ENCODE results near the gene NAT16. TPM values are rescaled to one million over a fixed set of nuclear protein-coding genes. Genes with fewer than 3 reads are reported as not detected.
"Not testable (repeated sequence)": the region's sequence is repeated elsewhere in the genome, so short reads cannot be mapped to it uniquely, and the experiment has no call there.

Gene NAT16
- total and polyA plus RNA-seq, 2 of the 4 experiments (the other 2 are of a cell fraction), result 0.05 TPM; not detected in 1

DNA sequence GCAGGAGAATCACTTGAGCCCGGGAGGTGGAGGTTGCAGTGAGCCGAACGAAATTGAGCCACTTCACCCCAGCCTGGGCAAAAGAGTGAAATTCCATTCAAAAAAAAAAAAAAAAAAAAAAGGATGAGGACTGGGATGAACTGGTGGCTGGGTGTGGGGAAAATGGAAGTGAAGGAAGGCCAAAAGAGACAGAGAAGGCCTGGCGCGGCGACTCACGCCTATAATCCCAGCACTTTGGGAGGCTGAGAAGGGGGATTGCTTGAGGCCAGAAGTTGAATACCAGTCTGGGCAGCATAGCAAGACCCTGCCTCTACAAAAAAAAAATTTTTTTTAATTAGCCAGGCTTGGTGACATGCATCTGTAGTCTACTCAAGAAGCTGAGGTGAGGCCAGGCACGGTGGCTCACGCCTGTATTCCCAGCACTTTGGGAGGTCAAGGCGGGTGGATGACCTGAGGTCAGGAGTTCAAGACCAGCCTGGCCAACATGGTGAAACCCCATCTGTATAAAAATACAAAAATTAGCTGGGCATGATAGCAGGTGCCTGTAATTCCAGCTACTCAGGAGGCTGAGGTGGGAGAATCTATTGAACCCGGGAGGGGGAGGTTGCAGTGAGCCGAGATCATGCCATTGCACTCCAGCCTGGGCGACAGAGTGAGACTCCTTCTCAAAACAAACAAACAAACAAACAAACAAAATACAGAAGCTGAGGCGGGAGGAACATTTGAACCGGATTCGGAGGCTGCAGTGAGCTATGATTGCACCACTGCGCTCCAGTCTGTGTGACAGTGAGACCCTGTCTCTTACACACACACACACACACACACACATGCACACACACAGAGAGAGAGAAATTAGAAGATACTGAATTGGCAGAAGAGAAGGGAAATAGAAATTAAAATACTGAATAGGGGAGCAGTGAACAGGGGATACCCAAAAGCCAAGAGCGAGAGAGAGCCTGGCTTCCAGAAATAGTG, 47.2 kb downstream of the NAT16 start:
- Histone ChIP-seq H4K20me1 (ENCODE audit: insufficient read depth, low read length) (peaks cover 75% of the 10 kb centered on the region), H3K4ac (ENCODE audit: low read depth, low read length) (peak overlapping the region; percentile 52; the same call in 1 of the 2 replicates), H3K14ac (replicated peaks; ENCODE audit: low read depth, low read length) (0 out of 2 replicates have a peak overlapping the region, but pooled peaks have one; percentile 77), H3K36me3 (ENCODE audit: control insufficient read depth, insufficient read depth, low read length) (peaks cover 56% of the 10 kb centered on the region), H4K8ac (ENCODE audit: low read depth in 2 of 2, low read length in 2 of 2) (peak overlapping the region in 1 of 2 experiments; percentile 50; a peak in 1 of 4 replicates), H3K79me1 (ENCODE audit: low read depth in 1 of 2, low read length in 2 of 2) (peaks cover 19 to 65% of the 10 kb centered on the region in 2 experiments; a peak in 3 of 4 replicates), H3K9ac (ENCODE audit: low read depth, low read length) (peak overlapping the region; percentile 1; the same call in 1 of the 2 replicates), H3K23ac (ENCODE audit: low read depth, low read length) (0 out of 2 replicates have a peak overlapping the region, but pooled peaks have one; percentile 85), H2AK5ac (ENCODE audit: low read depth, low read length) (peak overlapping the region; percentile 77; the same call in 1 of the 2 replicates), H3K4me1 (ENCODE audit: control insufficient read depth, insufficient read depth, low read length) (peaks cover 23% of the 10 kb centered on the region; the same call in 1 of the 2 replicates), H3K27ac (ENCODE audit: insufficient read depth, low read length) (peak overlapping the region; percentile 26; the same call in 1 of the 2 replicates), H2BK5ac (ENCODE audit: low read depth, low read length, poor library complexity, severe bottlenecking) (peak overlapping the region; percentile 66)
- ATAC-seq (ENCODE audit: low read depth); H3K9me1 ChIP-seq (ENCODE audit: insufficient read depth, low read length); H2AK9ac ChIP-seq (replicated peaks; ENCODE audit: low read depth, low read length, poor library complexity); H2BK15ac ChIP-seq (ENCODE audit: low read depth, low read length); BruUV-seq (replicated peaks); H3K56ac ChIP-seq (ENCODE audit: extremely low read depth, insufficient read depth, low read length); DNase-seq; H2AFZ ChIP-seq (replicated peaks; ENCODE audit: low read length, poor library complexity); in situ Hi-C loops (cut with MboI; ENCODE audit: low sequenced_read_pairs); H3K9me3 ChIP-seq (ENCODE audit: control insufficient read depth, insufficient read depth, low read length); H2BK120ac ChIP-seq (ENCODE audit: low read depth, low read length); H2BK20ac ChIP-seq (ENCODE audit: low read depth, low read length); H4K5ac ChIP-seq (ENCODE audit: low read depth, low read length); H3K18ac ChIP-seq (ENCODE audit: low read depth, low read length); H3K27me3 ChIP-seq (ENCODE audit: control insufficient read depth, insufficient read depth, low read length); intact Hi-C loops (cut with micrococcal nuclease); dilution Hi-C loops (cut with HindIII; ENCODE audit: low sequenced_read_pairs, unreplicated experiment); H3K4me2 ChIP-seq (ENCODE audit: low read depth, low read length); H3K4me3 ChIP-seq (ENCODE audit: insufficient read depth, low read depth, low read length); H4K91ac ChIP-seq (ENCODE audit: insufficient read depth, low read depth, low read length): not testable (repeated sequence)
- 78% methylated on average over 6 of the region's 18 CpGs; no CpG with 5 or more reads in 1 of the 2 experiments for WGBS, 2 experiments (ENCODE audit: extremely low coverage in 2 of 2, insufficient read length in 1 of 2)
- ChIA-PET CTCF (interaction anchor here (1.6 kb wide), 1 partner anchor 9 kb away, joined by 3 read pairs; no protein-coding TSS in a partner anchor), POLR2A (ENCODE audit: unreplicated experiment) (interaction anchor here (0.7 kb wide), 1 partner anchor 297 kb away, joined by 5 read pairs; no protein-coding TSS in a partner anchor)
- peak; percentile 49 for TF ChIP-seq POLR2A (IDR thresholded peaks at IDR 0.05; ENCODE audit: low read depth, low read length)
